ENCODE measurements around the gene RALGAPA2.
A peak's percentile ranks its signal among the peaks of the same experiment; 100 is the strongest.

Gene RALGAPA2

GRCh38 chr20:20472684-20473274 lies 239.7 kb downstream of the RALGAPA2 start:
- DNase-seq (ENCODE audit: low read depth in 1 of 2, low spot score in 1 of 2) = no peak

- no peak for DNase-seq (ENCODE audit: low read depth in 1 of 2, low spot score in 1 of 2)
These were observed 246.0 kb downstream of the RALGAPA2 start for GRCh38 chr20:20466341-20466879.

GRCh38 chr20:20465252-20465651 lies 247.2 kb downstream of the RALGAPA2 start:
- no peak for DNase-seq (ENCODE audit: low read depth in 1 of 2, low spot score in 1 of 2)

GRCh38 chr20:20463933-20464374 lies 248.5 kb downstream of the RALGAPA2 start:
- no peak for DNase-seq (ENCODE audit: low read depth in 1 of 2, low spot score in 1 of 2)

GRCh38 chr20:20462185-20462584 lies 250.3 kb downstream of the RALGAPA2 start:
- no peak for DNase-seq (ENCODE audit: low read depth in 1 of 2, low spot score in 1 of 2)

GRCh38 chr20:20461551-20461950 lies 250.9 kb downstream of the RALGAPA2 start:
- no peak for DNase-seq (ENCODE audit: low read depth in 1 of 2, low spot score in 1 of 2)

GRCh38 chr20:20459726-20460125 lies 252.7 kb downstream of the RALGAPA2 start:
- no peak for DNase-seq (ENCODE audit: low read depth in 1 of 2, low spot score in 1 of 2)

GRCh38 chr20:20457392-20458126 lies 254.9 kb downstream of the RALGAPA2 start:
- DNase-seq (ENCODE audit: low read depth in 1 of 2, low spot score in 1 of 2) = no peak

- DNase-seq (ENCODE audit: low read depth in 1 of 2, low spot score in 1 of 2) = no peak
These were observed 255.7 kb downstream of the RALGAPA2 start for GRCh38 chr20:20456741-20457140.

GRCh38 chr20:20455926-20456325 lies 256.5 kb downstream of the RALGAPA2 start:
- no peak for DNase-seq (ENCODE audit: low read depth in 1 of 2, low spot score in 1 of 2)

GRCh38 chr20:20454850-20455627 lies 257.4 kb downstream of the RALGAPA2 start:
- no peak for DNase-seq (ENCODE audit: low read depth in 1 of 2, low spot score in 1 of 2)

- DNase-seq (ENCODE audit: low read depth in 1 of 2, low spot score in 1 of 2) = no peak
These were observed 258.1 kb downstream of the RALGAPA2 start for GRCh38 chr20:20454367-20454766.

GRCh38 chr20:20452254-20452676 lies 260.2 kb downstream of the RALGAPA2 start:
- peak in 1 of 2 donors; percentile 38 for DNase-seq (ENCODE audit: low read depth in 1 of 2, low spot score in 1 of 2)

GRCh38 chr20:20450521-20450920 lies 261.9 kb downstream of the RALGAPA2 start:
- DNase-seq (ENCODE audit: low read depth in 1 of 2, low spot score in 1 of 2) = no peak

GRCh38 chr20:20448881-20449280 lies 263.6 kb downstream of the RALGAPA2 start:
- no peak for DNase-seq (ENCODE audit: low read depth in 1 of 2, low spot score in 1 of 2)

- no peak for DNase-seq (ENCODE audit: low read depth in 1 of 2, low spot score in 1 of 2)
These were observed 265.2 kb downstream of the RALGAPA2 start for GRCh38 chr20:20447196-20447595.

GRCh38 chr20:20446425-20447015 lies 265.9 kb downstream of the RALGAPA2 start:
- DNase-seq (ENCODE audit: low read depth in 1 of 2, low spot score in 1 of 2) = no peak

- no peak for DNase-seq (ENCODE audit: low read depth in 1 of 2, low spot score in 1 of 2)
These were observed 266.4 kb downstream of the RALGAPA2 start for GRCh38 chr20:20446001-20446400.

- no peak for DNase-seq (ENCODE audit: low read depth in 1 of 2, low spot score in 1 of 2)
These were observed 268.9 kb downstream of the RALGAPA2 start for GRCh38 chr20:20443504-20443903.

GRCh38 chr20:20442466-20442865 lies 270.0 kb downstream of the RALGAPA2 start:
- no peak for DNase-seq (ENCODE audit: low read depth in 1 of 2, low spot score in 1 of 2)
